DOHH2 (cell line): Measurements from ENCODE around the gene EPN3.

Experiments used
- H3F3A ChIP-seq: fragments of 200-600 bp; sonication (generic), shearing (Covaris generic); 2 replicates; pipeline ENCODE4 v1.6.0; 2016; ENCODE audit warnings: antibody characterized with exemption, mild to moderate bottlenecking; ENCODE audit not compliant: control insufficient read depth, insufficient read depth
- H3K27ac ChIP-seq: fragments of 200-600 bp; sonication (generic); 2 replicates; pipeline ENCODE4 v1.5.1; 2014; ENCODE audit warnings: low read depth, mild to moderate bottlenecking, low read length, moderate library complexity
- H3K27me3 ChIP-seq: fragments of 200-600 bp; sonication (generic); 2 replicates; pipeline ENCODE4 v1.6.1; 2014; ENCODE audit warnings: mild to moderate bottlenecking, low read length, mixed read lengths; ENCODE audit not compliant: control insufficient read depth
- H3K36me3 ChIP-seq: fragments of 200-600 bp; sonication (generic); 2 replicates; pipeline ENCODE4 v1.6.1; 2014; ENCODE audit warnings: mild to moderate bottlenecking, low read length, moderate library complexity, mixed read lengths; ENCODE audit not compliant: control insufficient read depth
- H3K4me1 ChIP-seq: fragments of 200-600 bp; sonication (generic); 2 replicates; pipeline ENCODE4 v1.6.1; 2014; ENCODE audit warnings: mild to moderate bottlenecking, low read length, mixed read lengths; ENCODE audit not compliant: control insufficient read depth
- H3K4me2 ChIP-seq: fragments of 200-600 bp; sonication (generic); 2 replicates; pipeline ENCODE4 v1.6.0; 2014; ENCODE audit warnings: mild to moderate bottlenecking, low read length, moderate library complexity
- H3K4me3 ChIP-seq: fragments of 200-600 bp; sonication (generic); 2 replicates; pipeline ENCODE4 v1.5.1; 2014; ENCODE audit warnings: mild to moderate bottlenecking, low read length, mixed read lengths
- H3K79me2 ChIP-seq: fragments of 200-600 bp; sonication (generic); 2 replicates; pipeline ENCODE4 v1.6.1; 2014; ENCODE audit warnings: mild to moderate bottlenecking, low read length, mixed read lengths; ENCODE audit not compliant: control insufficient read depth
- H3K9me2 ChIP-seq: fragments of 200-600 bp; sonication (generic); replicated peaks from 2 replicates; pipeline ENCODE4 v1.6.1; 2014; ENCODE audit warnings: mild to moderate bottlenecking, low read length, mixed read lengths; ENCODE audit not compliant: control insufficient read depth
- H3K9me3 ChIP-seq: fragments of 200-600 bp; sonication (generic); 2 replicates; pipeline ENCODE4 v1.6.1; 2014; ENCODE audit warnings: antibody characterized with exemption, low read length, mixed read lengths; ENCODE audit not compliant: control insufficient read depth, insufficient read depth
- H4K20me1 ChIP-seq: fragments of 200-600 bp; sonication (generic); 2 replicates; pipeline ENCODE4 v1.6.0; 2014; ENCODE audit warnings: low read depth, mild to moderate bottlenecking, antibody characterized with exemption, low read length, moderate library complexity; ENCODE audit not compliant: control insufficient read depth, insufficient read depth
- EZH2phosphoT487 ChIP-seq: fragments of 200-600 bp; sonication (generic); IDR thresholded peaks from 2 replicates; pipeline ENCODE4 v1.6.1; 2017; ENCODE audit warnings: borderline replicate concordance, mild to moderate bottlenecking, antibody characterized with exemption, low read length, moderate library complexity, mixed read lengths
- TF ChIP-seq, protein P1 (sequence below): fragments of 200-600 bp; sonication (generic); IDR thresholded peaks from one replicate; pipeline ENCODE4 v1.5.1; 2014; ENCODE audit warnings: antibody characterized with exemption, mild to moderate bottlenecking, low read depth, low read length; ENCODE audit not compliant: poor library complexity, severe bottlenecking

EPN3 gene

DNA sequence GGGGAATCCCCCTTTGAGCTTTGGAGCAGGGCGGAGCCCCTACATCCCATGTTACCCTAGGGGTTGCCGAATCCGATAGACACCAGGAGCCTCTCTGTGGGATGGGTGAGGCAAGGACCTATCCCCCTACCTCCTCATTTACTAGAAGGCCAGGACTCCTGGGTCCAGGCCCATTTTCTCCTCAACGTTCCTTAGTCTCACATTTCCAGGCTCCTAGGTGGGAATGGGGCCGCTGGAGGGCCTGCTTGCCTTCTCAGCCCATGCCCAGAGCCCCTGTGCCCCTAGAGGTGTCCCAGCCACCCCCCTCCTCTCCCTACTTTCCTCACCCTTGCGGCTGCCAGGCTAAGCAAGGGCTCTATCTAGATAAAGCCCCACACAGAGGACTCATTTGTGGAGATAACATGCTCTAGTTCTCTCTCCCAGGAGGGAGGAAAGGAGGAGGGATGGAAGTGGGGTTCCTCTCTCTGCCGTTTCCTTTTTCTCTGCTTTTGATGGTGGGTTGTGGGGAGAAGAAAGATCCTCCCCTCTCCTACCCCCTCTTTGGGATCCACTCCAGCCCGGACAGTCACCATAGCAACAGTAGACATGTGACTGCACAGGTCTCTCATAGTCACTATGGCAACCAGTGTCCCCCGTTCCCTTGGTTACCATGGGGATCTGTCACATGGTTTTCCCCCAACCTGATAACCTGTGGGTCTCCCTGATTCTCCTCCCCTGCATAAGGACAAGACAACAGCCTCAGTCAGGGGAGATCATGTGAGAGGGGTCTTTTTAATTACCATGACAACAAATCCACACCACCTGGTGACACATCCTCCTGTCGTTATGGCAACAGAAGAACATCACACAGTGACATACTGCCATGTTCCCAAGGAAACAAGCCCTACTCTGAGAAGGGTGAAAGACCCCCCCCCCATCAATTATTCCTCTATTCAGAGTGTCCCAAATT lies 33.1 kb downstream of the EPN3 start:
- H3K79me2 ChIP-seq: no peaks in the 10 kb centered on the region
- peaks cover 45% of the 10 kb centered on the region for H3K27me3 ChIP-seq

DNA sequence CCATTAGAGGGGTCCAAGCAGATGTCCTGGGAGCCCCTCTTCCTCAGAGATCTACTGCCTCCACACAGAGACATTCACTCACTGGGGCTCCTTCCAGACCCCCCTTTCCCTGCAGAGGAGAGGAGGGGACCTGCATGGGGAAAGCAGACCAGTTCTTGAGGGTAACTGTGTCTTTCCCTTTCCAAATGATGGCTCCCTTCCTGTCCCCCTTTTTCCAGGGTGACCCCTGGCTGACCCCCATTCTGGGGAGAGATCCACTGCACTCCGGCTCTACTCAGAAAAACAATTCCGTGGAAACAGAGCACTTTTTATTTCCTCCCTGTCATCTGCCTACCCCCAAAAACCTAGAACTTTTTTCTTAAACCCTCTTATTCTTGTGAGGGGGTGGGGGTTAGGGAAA lies 34.4 kb downstream of the EPN3 start:
- Histone ChIP-seq H3K4me1 (no peaks in the 10 kb centered on the region), H3K9me3 (no peaks in the 10 kb centered on the region), H3F3A (no peaks in the 10 kb centered on the region), H4K20me1 (0 out of 2 replicates have a peak, but pooled peaks cover 4% of the 10 kb centered on the region), H3K4me3 (no peak overlapping the region), H3K36me3 (no peaks in the 10 kb centered on the region), H3K4me2 (no peak overlapping the region), H3K79me2 (no peaks in the 10 kb centered on the region), H3K27ac (no peak overlapping the region), H3K27me3 (peaks cover 41% of the 10 kb centered on the region), H3K9me2 (no peaks in the 10 kb centered on the region)
- TF ChIP-seq EZH2phosphoT487: no peak

More for the DNA sequence above, 33.1 kb downstream of the EPN3 start:
- no peaks in the 10 kb centered on the region for H3F3A ChIP-seq
- no peaks in the 10 kb centered on the region for H3K36me3 ChIP-seq
- H3K4me2 ChIP-seq: no peak overlapping the region
- TF ChIP-seq EZH2phosphoT487: no peak
- TF ChIP-seq, protein P1, sequence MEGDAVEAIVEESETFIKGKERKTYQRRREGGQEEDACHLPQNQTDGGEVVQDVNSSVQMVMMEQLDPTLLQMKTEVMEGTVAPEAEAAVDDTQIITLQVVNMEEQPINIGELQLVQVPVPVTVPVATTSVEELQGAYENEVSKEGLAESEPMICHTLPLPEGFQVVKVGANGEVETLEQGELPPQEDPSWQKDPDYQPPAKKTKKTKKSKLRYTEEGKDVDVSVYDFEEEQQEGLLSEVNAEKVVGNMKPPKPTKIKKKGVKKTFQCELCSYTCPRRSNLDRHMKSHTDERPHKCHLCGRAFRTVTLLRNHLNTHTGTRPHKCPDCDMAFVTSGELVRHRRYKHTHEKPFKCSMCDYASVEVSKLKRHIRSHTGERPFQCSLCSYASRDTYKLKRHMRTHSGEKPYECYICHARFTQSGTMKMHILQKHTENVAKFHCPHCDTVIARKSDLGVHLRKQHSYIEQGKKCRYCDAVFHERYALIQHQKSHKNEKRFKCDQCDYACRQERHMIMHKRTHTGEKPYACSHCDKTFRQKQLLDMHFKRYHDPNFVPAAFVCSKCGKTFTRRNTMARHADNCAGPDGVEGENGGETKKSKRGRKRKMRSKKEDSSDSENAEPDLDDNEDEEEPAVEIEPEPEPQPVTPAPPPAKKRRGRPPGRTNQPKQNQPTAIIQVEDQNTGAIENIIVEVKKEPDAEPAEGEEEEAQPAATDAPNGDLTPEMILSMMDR: no peak
- H3K27ac ChIP-seq: no peak overlapping the region
- no peak overlapping the region for H3K4me3 ChIP-seq
- H4K20me1 ChIP-seq: 0 out of 2 replicates have a peak, but pooled peaks cover 4% of the 10 kb centered on the region
- no peaks in the 10 kb centered on the region for H3K9me3 ChIP-seq
- no peaks in the 10 kb centered on the region for H3K9me2 ChIP-seq
- H3K4me1 ChIP-seq: peaks cover 5% of the 10 kb centered on the region

DNA sequence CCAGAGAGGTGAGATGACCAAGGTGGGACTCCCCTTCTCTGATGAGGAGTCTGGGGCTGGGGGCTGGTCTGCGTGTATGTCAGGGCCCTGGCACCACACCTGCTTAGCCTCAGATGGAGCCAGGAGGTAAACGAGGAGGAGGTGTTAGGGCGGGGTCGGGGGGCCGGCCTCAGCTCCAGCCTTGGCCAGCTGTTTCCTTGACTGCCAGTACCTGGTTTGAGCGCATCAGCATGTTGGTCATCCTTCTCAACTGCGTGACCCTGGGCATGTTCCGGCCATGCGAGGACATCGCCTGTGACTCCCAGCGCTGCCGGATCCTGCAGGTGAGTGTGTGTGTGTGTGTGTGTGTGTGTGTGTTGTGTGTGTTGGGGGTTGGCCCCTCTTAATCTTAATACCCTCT lies 36.1 kb downstream of the EPN3 start:
- no peak overlapping the region for H3K27ac ChIP-seq
- no peaks in the 10 kb centered on the region for H3K9me2 ChIP-seq
- H3K4me2 ChIP-seq: no peak overlapping the region
- H3K9me3 ChIP-seq: no peaks in the 10 kb centered on the region
- no peaks in the 10 kb centered on the region for H3K4me1 ChIP-seq
- peaks cover 26% of the 10 kb centered on the region for H3K27me3 ChIP-seq
- no peak overlapping the region for H3K4me3 ChIP-seq
- H4K20me1 ChIP-seq: 0 out of 2 replicates have a peak, but pooled peaks cover 4% of the 10 kb centered on the region
- H3K36me3 ChIP-seq: no peaks in the 10 kb centered on the region
- H3F3A ChIP-seq: no peaks in the 10 kb centered on the region
- no peaks in the 10 kb centered on the region for H3K79me2 ChIP-seq
- TF ChIP-seq EZH2phosphoT487: no peak
- TF ChIP-seq, protein P1: no peak

DNA sequence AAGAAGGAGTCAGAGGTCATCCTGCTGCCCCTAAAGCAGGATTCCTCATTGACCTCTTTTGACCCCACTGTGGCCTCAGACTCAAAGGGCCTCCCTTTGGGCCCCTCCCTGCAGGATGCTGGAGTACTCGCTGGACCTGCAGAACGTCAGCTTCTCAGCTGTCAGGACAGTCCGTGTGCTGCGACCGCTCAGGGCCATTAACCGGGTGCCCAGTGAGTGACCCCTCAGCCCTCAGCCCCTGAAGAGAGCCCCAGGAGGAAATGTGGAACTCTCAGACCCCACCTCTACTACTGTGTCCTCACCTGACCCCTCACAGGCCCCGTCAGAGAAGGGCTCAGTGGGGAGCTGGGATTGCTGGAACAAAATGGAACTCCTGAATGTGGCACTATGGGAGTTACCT lies 37.1 kb downstream of the EPN3 start:
- no peak overlapping the region for H3K4me3 ChIP-seq
- H3K4me2 ChIP-seq: no peak overlapping the region
- TF ChIP-seq, protein P1: no peak
- no peak for TF ChIP-seq EZH2phosphoT487
- H3K79me2 ChIP-seq: no peaks in the 10 kb centered on the region
- H3K9me2 ChIP-seq: no peaks in the 10 kb centered on the region
- H3K9me3 ChIP-seq: no peaks in the 10 kb centered on the region
- H3K27ac ChIP-seq: no peak overlapping the region
- H3K27me3 ChIP-seq: peaks cover 18% of the 10 kb centered on the region
- no peaks in the 10 kb centered on the region for H3F3A ChIP-seq
- H3K4me1 ChIP-seq: no peaks in the 10 kb centered on the region
- no peaks in the 10 kb centered on the region for H4K20me1 ChIP-seq
- no peaks in the 10 kb centered on the region for H3K36me3 ChIP-seq
